Motor neuron (in vitro differentiated cells): Measurements from ENCODE around the gene GPR42. TPM values are rescaled to one million over a fixed set of nuclear protein-coding genes. Genes with fewer than 3 reads are reported as not detected.
"Not testable (repeated sequence)": the region's sequence is repeated elsewhere in the genome, so short reads cannot be mapped to it uniquely, and the experiment has no call there.

Source experiments
- ATAC-seq, 8 experiments: fragments of 200-7000 bp; cut with Tn5 transposase; replicated peaks in 6 of 8; 2 replicates each; pipeline ENCODE4 v1.8.0; 2021; ENCODE audit warnings: mild to moderate bottlenecking in 8 of 8, moderate library complexity in 8 of 8
- H3K27ac ChIP-seq, 2 donors: fragments of 250-450 bp; sonication (Bioruptor Pico); 2 replicates each; pipeline ENCODE4 v1.9.0; 2021; ENCODE audit warnings: antibody characterized with exemption in 2 of 2, mild to moderate bottlenecking in 2 of 2, moderate library complexity in 1 of 2
- H3K4me1 ChIP-seq, 2 donors: fragments of 250-450 bp; sonication (Bioruptor Pico); replicated peaks in 1 of 2; 2 replicates each; pipeline ENCODE4 v1.6.1; 2021; ENCODE audit warnings: antibody characterized with exemption in 2 of 2, mild to moderate bottlenecking in 2 of 2, moderate library complexity in 1 of 2
- H3K4me3 ChIP-seq, 5 donors: fragments of 250-450 bp; sonication (Bioruptor Pico); 2 replicates each; pipeline ENCODE4 v1.9.0; 2021; ENCODE audit warnings: antibody characterized with exemption in 5 of 5, mild to moderate bottlenecking in 5 of 5, moderate library complexity in 4 of 5
- WGBS, 10 experiments: fragments of 450-650 bp; shearing (Covaris generic); methylation state at CpG; one replicate each; pipeline ENCODE4 v1.0.0; 2022; 5-methylcytosine and 5-hydroxymethylcytosine counted together
- in situ Hi-C, 9 experiments: fragments of 400-800 bp; cut with MboI; loops; one replicate each; pipeline ENCODE4 v1.15.0; 2021; ENCODE audit warnings: low sequenced_read_pairs in 9 of 9, low pct_unique_long_range_greater_than_20kb in 2 of 9; ENCODE audit not compliant: unreplicated experiment in 9 of 9
- total RNA-seq, 8 experiments: library from RNA; unstranded; fragments of 300-600 nt; gene quantifications; 2 replicates each; pipeline versions ENCODE4 v1.2.3 to v1.2.4, GENCODE V29; 2022

Gene GPR42
- total RNA-seq, 8 experiments from 2014 or later = 0.08 to 0.33 (median 0.15) TPM; not detected in 5

DNA sequence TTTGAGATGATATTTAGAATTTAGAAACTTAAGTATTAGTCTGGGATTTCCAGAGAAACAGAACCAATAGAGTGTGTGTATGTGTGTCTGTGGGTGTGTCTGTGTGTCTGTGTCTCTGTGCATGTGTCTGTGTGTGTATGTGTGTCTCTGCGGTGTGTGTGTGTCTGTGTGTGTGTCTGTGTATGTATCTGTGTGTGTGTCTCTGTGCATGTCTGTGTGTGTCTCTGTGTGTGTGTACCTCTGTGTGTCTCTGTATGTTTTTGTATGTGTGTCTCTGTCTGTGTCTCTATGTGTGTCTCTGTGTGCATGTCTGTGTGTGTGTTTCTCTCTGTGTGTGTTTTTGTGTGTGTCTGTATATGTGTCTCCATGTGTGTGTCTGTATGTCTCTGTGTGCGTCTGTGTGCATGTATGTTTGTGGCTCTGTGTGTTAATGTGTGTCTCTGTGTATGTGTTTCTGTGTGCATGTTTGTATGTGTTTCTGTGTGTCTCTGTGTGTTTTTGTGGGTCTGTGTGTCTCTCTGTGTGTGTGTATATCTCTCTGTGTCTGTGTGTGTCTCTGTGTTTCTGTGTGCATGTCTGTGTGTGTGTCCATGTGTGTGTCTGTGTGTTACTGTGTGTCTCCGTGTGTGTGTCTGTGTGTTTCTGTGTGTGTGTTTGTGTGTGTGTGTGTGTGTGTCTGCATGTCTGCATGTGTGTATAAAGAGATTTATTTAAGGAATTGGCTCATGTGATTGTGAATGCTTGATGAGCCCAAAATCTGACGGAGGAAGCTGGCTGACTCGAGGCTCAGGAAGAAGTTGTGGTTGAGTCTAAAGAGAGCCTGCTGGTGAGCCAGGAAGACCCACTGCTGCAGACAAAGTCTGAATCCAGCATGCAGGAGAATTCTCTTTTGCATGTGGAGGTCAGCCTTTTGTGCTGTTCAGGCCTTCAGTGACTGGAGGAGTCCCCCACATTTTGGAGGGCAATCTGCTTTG, 22.2 kb downstream of the GPR42 start:
- no peak for ATAC-seq
- H3K27ac ChIP-seq = no peak overlapping the region
- WGBS, 10 experiments = 33 to 92% (median 68%) methylated on average over 2 to 5 of the region's 5 CpGs; no CpG with 5 or more reads in 5 of the 10 experiments
- no peaks in the 10 kb centered on the region for H3K4me1 ChIP-seq
- in situ Hi-C loops = no loop called here
- no peak overlapping the region for H3K4me3 ChIP-seq

DNA sequence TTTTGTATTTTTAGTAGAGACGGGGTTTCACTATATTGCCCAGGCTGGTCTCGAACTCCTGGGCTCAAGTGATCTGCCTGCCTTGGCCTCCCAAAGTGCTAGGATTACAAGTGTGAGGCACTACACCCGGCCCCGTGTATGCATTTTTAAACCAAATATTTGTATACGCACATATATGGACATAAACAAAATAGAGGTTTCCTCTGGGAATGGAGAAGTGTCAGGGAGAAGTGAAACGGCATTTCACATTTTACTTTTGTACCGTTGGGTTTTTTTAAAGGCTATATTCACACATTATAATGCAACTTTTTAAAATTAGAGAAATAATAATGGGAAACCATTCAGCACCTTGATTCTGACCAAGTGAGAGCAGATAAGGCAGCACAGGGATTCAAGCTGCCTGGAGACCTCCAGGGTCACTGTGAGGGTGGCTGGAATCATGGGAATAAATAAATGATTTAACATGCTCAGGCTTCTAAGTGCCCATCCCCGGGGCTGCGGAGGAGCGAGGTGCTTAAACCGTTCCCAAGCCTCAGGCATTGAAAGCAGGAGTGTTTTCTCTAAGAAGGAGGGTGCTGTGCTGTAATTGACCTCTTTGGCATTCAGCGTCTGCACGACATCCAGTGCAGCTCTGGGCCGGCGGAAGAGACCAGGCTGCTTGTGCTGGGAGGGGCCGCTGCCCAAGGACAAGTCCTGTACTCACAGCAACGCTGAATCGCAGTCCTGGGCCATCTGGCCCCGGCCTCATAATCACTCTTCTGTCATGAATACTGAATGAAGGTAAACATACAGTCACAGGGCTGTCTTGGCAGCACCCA, 24.7 kb downstream of the GPR42 start:
- Histone ChIP-seq H3K4me3 (no peak overlapping the region), H3K27ac (no peak overlapping the region), H3K4me1 (no peaks in the 10 kb centered on the region)
- in situ Hi-C loops = no loop called here
- peak in 4 of 8 experiments; percentile 46 to 97 (median 94) for ATAC-seq
- 8 to 79% (median 55%) methylated on average over 2 to 19 of the region's 19 CpGs for whole genome bisulfite sequencing, 10 experiments

- Histone ChIP-seq H3K4me3 (no peak overlapping the region), H3K4me1 (no peaks in the 10 kb centered on the region), H3K27ac (no peak overlapping the region)
- no peak for ATAC-seq
- in situ Hi-C loops = no loop called here
- WGBS, 10 experiments = 26 to 100% (median 90%) methylated on average over 3 to 14 of the region's 14 CpGs; no CpG with 5 or more reads in 2 of the 10 experiments
These were observed 25.5 kb downstream of the GPR42 start for GRCh38 chr19:35396240-35396885.

DNA sequence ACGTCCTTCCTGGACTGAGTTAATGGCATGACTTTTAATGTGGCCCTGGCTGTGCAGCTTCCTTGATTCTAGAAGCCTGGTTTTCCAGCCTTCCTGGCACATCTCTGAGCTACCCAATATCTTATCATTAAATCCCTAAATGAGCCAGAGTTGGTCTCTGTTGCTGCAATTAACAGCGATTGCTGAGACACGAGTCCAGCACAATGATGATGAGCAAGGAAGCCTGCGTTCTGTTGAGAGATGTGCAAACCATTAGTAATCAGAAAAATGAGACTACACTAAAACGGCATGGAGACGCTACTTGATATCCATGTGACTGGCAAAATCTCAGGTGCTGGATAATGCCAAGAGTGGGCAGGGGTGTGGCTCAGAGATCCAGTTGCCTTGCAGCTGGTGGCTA, 26.2 kb downstream of the GPR42 start:
- Histone ChIP-seq H3K4me1 (no peaks in the 10 kb centered on the region), H3K27ac (no peak overlapping the region), H3K4me3 (no peak overlapping the region)
- in situ Hi-C loops = no loop called here
- 34 to 88% (median 77%) methylated on average over 1 to 5 of the region's 6 CpGs; no CpG with 5 or more reads in 4 of the 10 experiments for WGBS, 10 experiments
- ATAC-seq = no peak

DNA sequence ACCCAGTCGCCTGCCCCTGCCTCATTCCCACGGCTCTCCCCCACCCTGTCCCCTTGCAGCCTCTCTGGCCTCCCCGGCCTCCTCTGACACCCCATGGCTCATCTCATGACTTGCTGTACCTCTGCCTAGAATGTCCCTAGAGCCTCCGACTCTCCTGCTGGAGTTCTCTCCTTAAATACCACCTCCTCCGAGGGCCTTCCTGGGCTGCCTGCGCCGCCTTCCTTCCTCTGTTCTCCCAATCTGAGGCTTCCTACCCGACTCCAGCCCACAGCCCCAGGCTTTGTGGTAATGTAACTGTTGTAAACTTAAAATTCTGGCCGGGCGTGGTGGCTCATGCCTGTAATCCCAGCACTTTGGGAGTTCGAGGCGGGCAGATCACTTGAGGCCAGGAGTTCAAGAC, 27.7 kb downstream of the GPR42 start:
- Histone ChIP-seq H3K27ac (no peak overlapping the region), H3K4me3 (no peak overlapping the region), H3K4me1 (no peaks in the 10 kb centered on the region)
- WGBS, 10 experiments = 35 to 100% (median 90%) methylated on average over 1 to 2 of the region's 12 CpGs; no CpG with 5 or more reads in 6 of the 10 experiments
- ATAC-seq = no peak
- in situ Hi-C loops = no loop called here

GRCh38 chr19:35399231-35399630, 28.4 kb downstream of the GPR42 start:
- 30 to 100% (median 68%) methylated on average over 1 to 4 of the region's 4 CpGs; no CpG with 5 or more reads in 1 of the 10 experiments for WGBS, 10 experiments
- H3K4me3 ChIP-seq = no peak overlapping the region

GRCh38 chr19:35399948-35400772, 29.3 kb downstream of the GPR42 start:
- H3K4me1 ChIP-seq = no peaks in the 10 kb centered on the region
- 0 to 92% (median 72%) methylated on average over 1 to 8 of the region's 10 CpGs; no CpG with 5 or more reads in 1 of the 10 experiments for WGBS, 10 experiments
- no peak for ATAC-seq
- H3K4me3 ChIP-seq = no peak overlapping the region
- H3K27ac ChIP-seq = no peak overlapping the region
- in situ Hi-C loops = no loop called here

More at GRCh38 chr19:35399231-35399630, 28.4 kb downstream of the GPR42 start:
- no peaks in the 10 kb centered on the region for H3K4me1 ChIP-seq
- H3K27ac ChIP-seq = no peak overlapping the region
- in situ Hi-C loops = no loop called here
- no peak for ATAC-seq

DNA sequence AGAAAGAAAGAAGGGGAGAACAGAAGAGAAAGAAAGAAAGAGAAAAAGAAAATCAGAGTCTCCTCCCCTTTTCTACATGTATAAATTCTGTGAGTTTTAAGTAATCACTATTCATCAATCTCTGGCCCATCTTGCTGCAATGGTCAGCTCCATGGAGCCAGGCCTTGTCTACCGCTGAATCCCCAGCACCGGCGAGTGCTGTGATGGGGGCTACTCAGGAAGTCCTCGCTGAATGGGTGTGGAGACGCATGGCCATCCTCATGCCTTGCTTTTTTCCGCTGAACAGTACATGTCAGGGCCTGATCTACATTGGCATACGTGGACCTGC, 29.9 kb downstream of the GPR42 start:
- Histone ChIP-seq H3K27ac (no peak overlapping the region), H3K4me1 (no peaks in the 10 kb centered on the region), H3K4me3 (no peak overlapping the region)
- 29 to 89% (median 69%) methylated on average over 1 to 6 of the region's 7 CpGs; no CpG with 5 or more reads in 5 of the 10 experiments for WGBS, 10 experiments
- in situ Hi-C loops = no loop called here
- no peak for ATAC-seq

DNA sequence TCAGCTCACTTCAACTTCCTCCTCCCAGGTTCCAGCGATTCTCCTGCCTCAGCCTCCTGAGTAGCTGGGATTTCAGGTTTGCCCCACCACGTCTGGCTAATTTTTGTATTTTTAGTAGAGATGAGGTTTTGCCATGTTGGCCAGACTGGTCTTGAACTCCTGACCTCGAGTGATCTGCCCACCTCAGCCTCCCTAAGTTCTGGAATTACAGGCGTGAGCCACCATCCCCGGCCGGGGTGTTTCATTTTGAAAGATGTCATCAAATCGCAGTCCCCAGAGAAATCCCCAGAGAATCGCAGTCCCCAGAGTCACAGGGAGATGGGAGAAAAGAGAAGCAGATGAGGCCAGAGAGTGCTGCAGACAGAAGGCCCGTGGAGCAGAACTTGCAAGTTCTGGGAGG, 30.5 kb downstream of the GPR42 start:
- H3K27ac ChIP-seq, H3K4me3 ChIP-seq, in situ Hi-C loops, H3K4me1 ChIP-seq, ATAC-seq: not testable (repeated sequence)
- WGBS, 10 experiments = 47 to 90% (median 78%) methylated on average over 1 to 8 of the region's 9 CpGs; no CpG with 5 or more reads in 1 of the 10 experiments

- Histone ChIP-seq H3K4me3 (no peak overlapping the region), H3K4me1 (no peaks in the 10 kb centered on the region), H3K27ac (no peak overlapping the region)
- 60 to 90% (median 78%) methylated on average over 1 to 6 of the region's 8 CpGs; no CpG with 5 or more reads in 6 of the 10 experiments for WGBS, 10 experiments
- in situ Hi-C loops = no loop called here
- no peak for ATAC-seq
These were observed 32.4 kb downstream of the GPR42 start for GRCh38 chr19:35403116-35403760.

DNA sequence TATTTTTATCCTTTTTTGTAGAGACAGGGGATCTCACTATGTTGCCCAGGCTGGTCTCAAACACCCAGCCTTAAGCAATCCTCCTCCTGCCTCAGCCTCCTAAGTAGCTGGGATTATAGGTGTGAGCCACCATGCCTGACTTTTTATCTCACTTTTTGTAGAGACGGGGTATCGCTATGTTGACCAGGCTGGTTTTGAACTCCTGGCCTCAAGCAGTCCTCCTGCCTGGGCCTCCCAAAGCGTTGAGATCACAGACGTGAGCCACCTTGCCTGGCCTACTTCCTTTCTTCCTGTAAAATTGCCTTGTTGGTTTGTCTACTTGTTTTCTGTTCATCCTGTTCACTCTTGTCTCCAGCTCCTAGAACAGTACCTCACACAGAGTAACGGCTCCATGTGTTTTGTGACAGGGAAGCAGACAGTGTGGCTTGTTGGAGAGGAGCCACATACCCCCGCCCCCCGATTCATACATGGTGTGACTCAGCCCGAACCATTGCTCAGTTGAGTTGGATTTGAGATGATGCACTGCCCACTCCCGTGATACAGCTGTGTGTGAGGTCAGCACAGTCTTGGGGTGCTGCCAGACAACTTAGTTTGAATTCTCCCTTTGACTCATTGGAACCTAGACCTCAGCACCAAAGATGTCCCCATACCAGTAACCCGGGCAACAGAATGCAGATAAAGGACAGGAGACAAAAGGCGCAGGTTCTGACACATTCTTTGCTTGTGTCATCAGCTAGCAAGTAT, 34.2 kb downstream of the GPR42 start:
- in situ Hi-C loops = no loop called here
- Histone ChIP-seq H3K27ac (no peak overlapping the region), H3K4me1 (no peaks in the 10 kb centered on the region), H3K4me3 (no peak overlapping the region)
- 24 to 89% (median 69%) methylated on average over 3 to 7 of the region's 11 CpGs; no CpG with 5 or more reads in 2 of the 10 experiments for WGBS, 10 experiments
- peak; percentile 29 to 99 (median 68) for ATAC-seq
